Measurements from ENCODE around the gene CD248. TPM values are rescaled to one million over a fixed set of nuclear protein-coding genes. Genes with fewer than 3 reads are reported as not detected.

The CD248 gene
- total RNA-seq, 1 donor from 2014 or later: 58.8 TPM

DNA sequence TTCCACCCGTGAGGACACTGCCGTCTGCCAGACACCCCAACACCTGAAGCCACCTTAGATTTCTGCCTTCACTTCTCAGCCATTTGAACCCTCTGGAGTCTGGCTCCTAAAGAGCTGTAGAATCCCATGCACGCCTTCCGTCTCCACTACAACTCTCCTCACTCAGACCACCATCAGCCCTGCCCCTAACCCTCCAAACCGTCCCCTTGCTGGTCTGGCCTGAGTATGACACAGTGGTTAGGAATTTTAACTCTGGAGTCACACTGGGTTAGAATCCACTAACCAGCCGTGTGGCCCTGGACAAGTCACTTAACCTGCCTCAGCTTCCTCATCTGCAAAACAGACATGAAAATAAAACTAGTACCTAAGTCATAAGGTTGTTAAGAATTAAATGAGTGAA is 35.8 kb downstream of the CD248 start:
- peaks cover 70% of the 10 kb centered on the region for H4K20me1 ChIP-seq (ENCODE audit: insufficient read depth, low read length)
- no peaks in the 10 kb centered on the region for H3K9me3 Mint-ChIP-seq (ENCODE audit: unreplicated experiment)
- no peak overlapping the region for H3K4me3 Mint-ChIP-seq (ENCODE audit: unreplicated experiment)

DNA sequence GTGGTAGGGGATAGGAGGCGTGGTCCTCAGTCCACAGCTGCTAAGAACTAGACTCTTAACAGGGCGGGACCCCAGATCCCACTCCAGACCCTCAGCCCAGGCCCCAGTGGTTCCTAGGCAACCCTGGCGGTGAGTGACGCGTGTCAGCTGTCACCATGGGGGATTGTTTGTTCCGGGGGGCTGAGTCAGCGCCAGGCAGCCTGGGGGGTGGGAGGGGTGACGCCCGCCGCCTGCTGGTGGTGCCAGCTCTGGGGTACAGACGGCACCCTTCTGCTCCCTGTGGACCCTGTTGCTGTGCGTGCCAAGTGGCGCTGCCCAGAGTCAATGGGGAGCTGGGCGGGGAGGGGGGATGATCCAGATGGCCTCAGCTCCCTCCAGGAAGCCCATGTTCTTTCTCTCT is 36.4 kb downstream of the CD248 start:
- no peak overlapping the region for H3K4me3 Mint-ChIP-seq (ENCODE audit: unreplicated experiment)
- H3K27me3 Mint-ChIP-seq (ENCODE audit: low read depth, unreplicated experiment): no peaks in the 10 kb centered on the region
- peaks cover 2% of the 10 kb centered on the region for H3K36me3 Mint-ChIP-seq (ENCODE audit: low read depth, unreplicated experiment)
- H3K9me3 ChIP-seq (ENCODE audit: insufficient read depth, low read depth, low read length): no peaks in the 10 kb centered on the region
- no peak for FAIRE-seq
- H3K27ac ChIP-seq (ENCODE audit: low read depth, low read length): no peak overlapping the region
- no peaks in the 10 kb centered on the region for H3K9me3 Mint-ChIP-seq (ENCODE audit: unreplicated experiment)
- H3K27me3 ChIP-seq (ENCODE audit: insufficient read depth, low read length): no peaks in the 10 kb centered on the region
- TF ChIP-seq, protein P1, sequence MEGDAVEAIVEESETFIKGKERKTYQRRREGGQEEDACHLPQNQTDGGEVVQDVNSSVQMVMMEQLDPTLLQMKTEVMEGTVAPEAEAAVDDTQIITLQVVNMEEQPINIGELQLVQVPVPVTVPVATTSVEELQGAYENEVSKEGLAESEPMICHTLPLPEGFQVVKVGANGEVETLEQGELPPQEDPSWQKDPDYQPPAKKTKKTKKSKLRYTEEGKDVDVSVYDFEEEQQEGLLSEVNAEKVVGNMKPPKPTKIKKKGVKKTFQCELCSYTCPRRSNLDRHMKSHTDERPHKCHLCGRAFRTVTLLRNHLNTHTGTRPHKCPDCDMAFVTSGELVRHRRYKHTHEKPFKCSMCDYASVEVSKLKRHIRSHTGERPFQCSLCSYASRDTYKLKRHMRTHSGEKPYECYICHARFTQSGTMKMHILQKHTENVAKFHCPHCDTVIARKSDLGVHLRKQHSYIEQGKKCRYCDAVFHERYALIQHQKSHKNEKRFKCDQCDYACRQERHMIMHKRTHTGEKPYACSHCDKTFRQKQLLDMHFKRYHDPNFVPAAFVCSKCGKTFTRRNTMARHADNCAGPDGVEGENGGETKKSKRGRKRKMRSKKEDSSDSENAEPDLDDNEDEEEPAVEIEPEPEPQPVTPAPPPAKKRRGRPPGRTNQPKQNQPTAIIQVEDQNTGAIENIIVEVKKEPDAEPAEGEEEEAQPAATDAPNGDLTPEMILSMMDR (IDR thresholded peaks at IDR 0.05; ENCODE audit: insufficient read depth, low read depth, low read length): no peak
- TF ChIP-seq EZH2 (IDR thresholded peaks at IDR 0.05; ENCODE audit: insufficient read depth, low read length): no peak
- H3K79me2 ChIP-seq (ENCODE audit: insufficient read depth, low read length): peaks cover 9% of the 10 kb centered on the region
- H3K4me2 ChIP-seq (ENCODE audit: low read length): peak overlapping the region; percentile 17
- peaks cover 18% of the 10 kb centered on the region for H3K4me1 ChIP-seq (ENCODE audit: insufficient read depth, low read length)
- H3K27ac Mint-ChIP-seq (ENCODE audit: unreplicated experiment): no peak overlapping the region
- no peak overlapping the region for H3K4me3 ChIP-seq (ENCODE audit: insufficient read depth, low read depth, low read length)
- no peaks in the 10 kb centered on the region for H3K36me3 ChIP-seq (ENCODE audit: insufficient read depth, low read length)
- no peak for DNase-seq (ENCODE audit: low read depth)
- H4K20me1 ChIP-seq (ENCODE audit: insufficient read depth, low read length): peaks cover 67% of the 10 kb centered on the region
- peaks cover 4% of the 10 kb centered on the region for H3K4me1 Mint-ChIP-seq (ENCODE audit: low read depth, unreplicated experiment)
- H3K9ac ChIP-seq (ENCODE audit: low read length): no peak overlapping the region
- H2AFZ ChIP-seq (ENCODE audit: low read depth, low read length): no peak overlapping the region

More for the DNA sequence above, 35.8 kb downstream of the CD248 start:
- no peak for TF ChIP-seq EZH2 (IDR thresholded peaks at IDR 0.05; ENCODE audit: insufficient read depth, low read length)
- TF ChIP-seq, protein P1 (IDR thresholded peaks at IDR 0.05; ENCODE audit: insufficient read depth, low read depth, low read length): no peak
- H3K27ac ChIP-seq (ENCODE audit: low read depth, low read length): no peak overlapping the region
- peaks cover 15% of the 10 kb centered on the region for H3K79me2 ChIP-seq (ENCODE audit: insufficient read depth, low read length)
- H3K9me3 ChIP-seq (ENCODE audit: insufficient read depth, low read depth, low read length): no peaks in the 10 kb centered on the region
- H3K4me2 ChIP-seq (ENCODE audit: low read length): no peak overlapping the region
- peak overlapping the region; percentile 54 for H3K27ac Mint-ChIP-seq (ENCODE audit: unreplicated experiment)
- no peak overlapping the region for H3K9ac ChIP-seq (ENCODE audit: low read length)
- no peak for DNase-seq (ENCODE audit: low read depth)
- FAIRE-seq: no peak
- H3K36me3 Mint-ChIP-seq (ENCODE audit: low read depth, unreplicated experiment): peaks cover 5% of the 10 kb centered on the region
- no peak overlapping the region for H3K4me3 ChIP-seq (ENCODE audit: insufficient read depth, low read depth, low read length)
- no peak overlapping the region for H2AFZ ChIP-seq (ENCODE audit: low read depth, low read length)
- H3K27me3 ChIP-seq (ENCODE audit: insufficient read depth, low read length): no peaks in the 10 kb centered on the region
- H3K36me3 ChIP-seq (ENCODE audit: insufficient read depth, low read length): no peaks in the 10 kb centered on the region
- H3K4me1 ChIP-seq (ENCODE audit: insufficient read depth, low read length): peaks cover 18% of the 10 kb centered on the region
- no peaks in the 10 kb centered on the region for H3K27me3 Mint-ChIP-seq (ENCODE audit: low read depth, unreplicated experiment)
- peaks cover 7% of the 10 kb centered on the region for H3K4me1 Mint-ChIP-seq (ENCODE audit: low read depth, unreplicated experiment)

DNA sequence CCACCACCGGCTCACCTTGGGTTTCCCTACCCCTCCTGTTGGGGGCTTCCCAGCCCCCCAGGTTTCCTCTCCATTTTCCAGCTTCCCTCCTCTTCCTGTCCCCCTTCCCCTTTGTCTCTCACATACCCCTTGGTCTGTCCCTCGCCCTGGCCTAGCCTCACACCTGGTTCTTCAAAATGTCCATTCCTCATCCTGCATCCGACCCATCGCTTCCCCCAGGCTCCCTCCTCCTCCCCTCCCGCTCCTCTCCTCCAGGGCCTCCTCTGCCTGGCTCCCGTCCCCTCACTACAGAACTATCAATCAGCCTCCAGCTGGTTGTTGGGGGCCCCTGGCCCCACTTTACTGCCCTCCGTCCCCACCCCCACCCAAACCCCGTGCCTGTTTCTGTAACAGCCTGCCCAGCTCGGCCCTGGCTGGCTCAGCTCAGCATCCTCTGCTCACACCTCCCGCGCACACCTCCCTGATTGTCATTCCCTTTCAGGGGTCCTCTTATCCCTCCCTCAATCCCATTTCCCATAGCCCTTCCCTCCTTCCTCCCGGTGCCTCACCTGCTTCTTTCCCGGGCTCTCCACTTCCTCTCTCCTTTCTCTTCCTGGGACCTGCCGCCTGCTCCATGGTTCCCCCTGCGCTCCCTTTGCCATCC is 37.6 kb downstream of the CD248 start:
- Histone ChIP-seq H3K4me1 (ENCODE audit: insufficient read depth, low read length) (peaks cover 18% of the 10 kb centered on the region), H3K9ac (ENCODE audit: low read length) (peak overlapping the region; percentile 27), H3K9me3 (ENCODE audit: insufficient read depth, low read depth, low read length) (no peaks in the 10 kb centered on the region), H3K36me3 (ENCODE audit: insufficient read depth, low read length) (peaks cover 9% of the 10 kb centered on the region), H3K79me2 (ENCODE audit: insufficient read depth, low read length) (no peaks in the 10 kb centered on the region), H3K27me3 (ENCODE audit: insufficient read depth, low read length) (no peaks in the 10 kb centered on the region), H3K27ac (ENCODE audit: low read depth, low read length) (no peak overlapping the region), H4K20me1 (ENCODE audit: insufficient read depth, low read length) (peaks cover 66% of the 10 kb centered on the region), H3K4me2 (ENCODE audit: low read length) (peak overlapping the region; percentile 84), H2AFZ (ENCODE audit: low read depth, low read length) (no peak overlapping the region), H3K4me3 (ENCODE audit: insufficient read depth, low read depth, low read length) (no peak overlapping the region)
- H3K4me1 Mint-ChIP-seq (ENCODE audit: low read depth, unreplicated experiment): peaks cover 4% of the 10 kb centered on the region
- H3K27ac Mint-ChIP-seq (ENCODE audit: unreplicated experiment): peak overlapping the region; percentile 81
- TF ChIP-seq, protein P1 (IDR thresholded peaks at IDR 0.05; ENCODE audit: insufficient read depth, low read depth, low read length): no peak
- no peak for TF ChIP-seq EZH2 (IDR thresholded peaks at IDR 0.05; ENCODE audit: insufficient read depth, low read length)
- FAIRE-seq (no peak), DNase-seq (ENCODE audit: low read depth) (no peak)
- no peaks in the 10 kb centered on the region for H3K9me3 Mint-ChIP-seq (ENCODE audit: unreplicated experiment)
- H3K27me3 Mint-ChIP-seq (ENCODE audit: low read depth, unreplicated experiment): no peaks in the 10 kb centered on the region
- peak overlapping the region; percentile 67 for H3K4me3 Mint-ChIP-seq (ENCODE audit: unreplicated experiment)
- peaks cover 5% of the 10 kb centered on the region for H3K36me3 Mint-ChIP-seq (ENCODE audit: low read depth, unreplicated experiment)

All from astrocyte (in vitro differentiated cells and primary cell).